Peyer's patch (tissue), 4 donors: Measurements from ENCODE around the gene SORCS3. TPM values are rescaled to one million over a fixed set of nuclear protein-coding genes. Genes with fewer than 3 reads are reported as not detected.

ENCODE experiments used
- DNase-seq, 3 donors: peaks; one replicate each; pipeline ENCODE4 v3.0.0-alpha.2; 2017 to 2019
- H3K27ac ChIP-seq, 4 donors: fragments of 200-600 bp; sonication (generic); one replicate each; pipeline ENCODE4 v1.5.1; 2016 to 2019
- H3K27me3 ChIP-seq, 2 donors: fragments of 200-600 bp; sonication (generic); one replicate each; pipeline ENCODE4 v1.5.1; 2019
- H3K36me3 ChIP-seq, 3 donors: fragments of 200-600 bp; sonication (generic); one replicate each; pipeline ENCODE4 v1.5.1; 2016 to 2019
- H3K4me1 ChIP-seq, 4 donors: fragments of 200-600 bp; sonication (generic); one replicate each; pipeline ENCODE4 v1.5.1; 2016 to 2019
- H3K4me3 ChIP-seq, 4 donors: fragments of 200-600 bp; sonication (generic); 1 replicate in 3 of 4; 2 replicates in 1 of 4; pipeline ENCODE4 v1.5.1; 2016 to 2019; ENCODE audit warnings: mild to moderate bottlenecking in 1 of 4
- H3K9me3 ChIP-seq, 4 donors: fragments of 200-600 bp; sonication (generic); one replicate each; pipeline ENCODE4 v1.5.1; 2016 to 2019; ENCODE audit warnings: mild to moderate bottlenecking in 1 of 4
- POLR2A ChIP-seq, 2 donors: fragments of 450-650 bp; IDR thresholded peaks; one replicate each; pipeline ENCODE4 v1.5.1; 2017; ENCODE audit warnings: antibody characterized with exemption in 2 of 2, mild to moderate bottlenecking in 2 of 2, moderate library complexity in 2 of 2
- total RNA-seq, 4 donors: library from RNA; depleted of rRNA; stranded (reverse); fragments of >200 nt; gene quantifications; one replicate each; pipeline ENCODE4 v1.1.0, GENCODE V29; 2016
- TF ChIP-seq, protein P1 (sequence below), 6 experiments: fragments of 450-650 bp in 4 of 6; fragments of 200-600 bp in 2 of 6; sonication (generic) in 1 of 6; IDR thresholded peaks; one replicate each; pipeline ENCODE4 v1.5.1; 2017 to 2019; ENCODE audit warnings: antibody characterized with exemption in 6 of 6, mild to moderate bottlenecking in 3 of 6, moderate library complexity in 1 of 6

SORCS3 gene
- total RNA-seq, 4 donors from 2014 or later = 0.27 to 0.66 TPM; not detected in 2

- no peak overlapping the region for H3K27ac ChIP-seq
- no peak for DNase-seq
- H3K4me3 ChIP-seq = no peak overlapping the region
- H3K36me3 ChIP-seq = no peaks in the 10 kb centered on the region
- TF ChIP-seq, protein P1, sequence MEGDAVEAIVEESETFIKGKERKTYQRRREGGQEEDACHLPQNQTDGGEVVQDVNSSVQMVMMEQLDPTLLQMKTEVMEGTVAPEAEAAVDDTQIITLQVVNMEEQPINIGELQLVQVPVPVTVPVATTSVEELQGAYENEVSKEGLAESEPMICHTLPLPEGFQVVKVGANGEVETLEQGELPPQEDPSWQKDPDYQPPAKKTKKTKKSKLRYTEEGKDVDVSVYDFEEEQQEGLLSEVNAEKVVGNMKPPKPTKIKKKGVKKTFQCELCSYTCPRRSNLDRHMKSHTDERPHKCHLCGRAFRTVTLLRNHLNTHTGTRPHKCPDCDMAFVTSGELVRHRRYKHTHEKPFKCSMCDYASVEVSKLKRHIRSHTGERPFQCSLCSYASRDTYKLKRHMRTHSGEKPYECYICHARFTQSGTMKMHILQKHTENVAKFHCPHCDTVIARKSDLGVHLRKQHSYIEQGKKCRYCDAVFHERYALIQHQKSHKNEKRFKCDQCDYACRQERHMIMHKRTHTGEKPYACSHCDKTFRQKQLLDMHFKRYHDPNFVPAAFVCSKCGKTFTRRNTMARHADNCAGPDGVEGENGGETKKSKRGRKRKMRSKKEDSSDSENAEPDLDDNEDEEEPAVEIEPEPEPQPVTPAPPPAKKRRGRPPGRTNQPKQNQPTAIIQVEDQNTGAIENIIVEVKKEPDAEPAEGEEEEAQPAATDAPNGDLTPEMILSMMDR (IDR thresholded peaks at IDR 0.05) = no peak
- TF ChIP-seq POLR2A (IDR thresholded peaks at IDR 0.05) = no peak
- no peaks in the 10 kb centered on the region for H3K9me3 ChIP-seq
- H3K4me1 ChIP-seq = no peaks in the 10 kb centered on the region
- no peaks in the 10 kb centered on the region for H3K27me3 ChIP-seq
These were observed 35.8 kb downstream of the SORCS3 start for GRCh38 chr10:104676874-104677273.

DNA sequence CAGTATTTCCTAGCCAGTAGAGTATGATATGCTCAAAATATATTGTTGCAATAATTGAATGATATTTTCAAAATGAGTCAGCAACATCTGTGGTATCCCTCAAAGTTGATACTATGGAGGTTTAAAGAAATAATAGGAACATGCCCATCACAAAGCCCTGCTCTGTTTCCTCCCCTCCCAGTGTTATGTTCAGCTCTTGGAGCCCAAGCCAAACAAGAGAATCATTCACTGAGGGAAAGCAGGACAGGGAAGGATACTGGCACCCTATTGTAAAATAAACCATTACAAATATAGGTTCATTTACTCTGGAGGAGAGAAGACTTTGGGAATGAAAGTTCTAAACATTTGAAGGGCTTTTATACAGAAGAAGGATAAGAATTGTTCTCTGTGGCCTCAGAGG is 37.6 kb downstream of the SORCS3 start:
- Histone ChIP-seq H3K9me3 (no peaks in the 10 kb centered on the region), H3K4me3 (no peak overlapping the region), H3K27me3 (no peaks in the 10 kb centered on the region), H3K27ac (no peak overlapping the region), H3K36me3 (no peaks in the 10 kb centered on the region), H3K4me1 (no peaks in the 10 kb centered on the region)
- no peak for DNase-seq
- TF ChIP-seq, protein P1 (IDR thresholded peaks at IDR 0.05) = no peak
- no peak for TF ChIP-seq POLR2A (IDR thresholded peaks at IDR 0.05)

- peak overlapping the region in 1 of 4 donors; percentile 39 for H3K27ac ChIP-seq
- no peaks in the 10 kb centered on the region for H3K4me1 ChIP-seq
- TF ChIP-seq POLR2A (IDR thresholded peaks at IDR 0.05) = no peak
- TF ChIP-seq, protein P1 (IDR thresholded peaks at IDR 0.05) = no peak
- no peaks in the 10 kb centered on the region for H3K36me3 ChIP-seq
- no peaks in the 10 kb centered on the region for H3K27me3 ChIP-seq
- H3K4me3 ChIP-seq = peak overlapping the region in 1 of 4 donors; percentile 25
- no peaks in the 10 kb centered on the region for H3K9me3 ChIP-seq
- DNase-seq = no peak
These were observed 39.6 kb downstream of the SORCS3 start for GRCh38 chr10:104680467-104681401.

- H3K4me3 ChIP-seq = peak overlapping the region in 1 of 4 donors; percentile 25
- H3K36me3 ChIP-seq = no peaks in the 10 kb centered on the region
- no peaks in the 10 kb centered on the region for H3K27me3 ChIP-seq
- H3K9me3 ChIP-seq = no peaks in the 10 kb centered on the region
- TF ChIP-seq, protein P1 (IDR thresholded peaks at IDR 0.05) = no peak
- TF ChIP-seq POLR2A (IDR thresholded peaks at IDR 0.05) = no peak
- peak overlapping the region in 1 of 4 donors; percentile 39 for H3K27ac ChIP-seq
- no peaks in the 10 kb centered on the region for H3K4me1 ChIP-seq
- DNase-seq = no peak
These were observed 40.4 kb downstream of the SORCS3 start for GRCh38 chr10:104681485-104681884.

DNA sequence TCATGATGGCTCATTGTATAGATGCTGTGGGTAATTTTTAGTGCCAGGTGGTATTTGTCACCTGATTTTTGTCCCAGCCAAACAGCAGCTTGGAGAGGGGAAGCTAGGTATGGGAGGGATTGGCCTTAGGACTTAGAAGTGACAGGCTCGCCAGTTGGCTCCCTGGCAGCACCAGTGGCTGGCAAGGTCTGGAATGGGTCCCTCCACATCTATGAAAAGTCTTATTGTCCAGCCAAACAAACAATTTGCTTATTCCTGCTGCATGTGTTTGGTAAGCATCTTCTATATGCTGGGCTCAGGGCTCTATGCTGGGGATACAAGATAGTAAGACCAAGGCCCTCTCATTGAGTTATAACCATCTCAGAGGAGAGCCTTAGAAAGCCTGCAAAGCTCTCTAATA is 42.5 kb downstream of the SORCS3 start:
- TF ChIP-seq POLR2A (IDR thresholded peaks at IDR 0.05) = no peak
- TF ChIP-seq, protein P1 (IDR thresholded peaks at IDR 0.05) = no peak
- DNase-seq = no peak
- Histone ChIP-seq H3K4me1 (no peaks in the 10 kb centered on the region), H3K9me3 (no peaks in the 10 kb centered on the region), H3K4me3 (no peak overlapping the region), H3K27me3 (no peaks in the 10 kb centered on the region), H3K27ac (no peak overlapping the region), H3K36me3 (no peaks in the 10 kb centered on the region)
